Measurements from ENCODE around the gene STPG3. TPM values are rescaled to one million over a fixed set of nuclear protein-coding genes. Genes with fewer than 3 reads are reported as not detected.

STPG3 gene
- total and polyA plus RNA-seq, 9 of the 15 experiments (the other 6 are each of a cell fraction or from before 2014, with no cell fraction given): not detected

DNA sequence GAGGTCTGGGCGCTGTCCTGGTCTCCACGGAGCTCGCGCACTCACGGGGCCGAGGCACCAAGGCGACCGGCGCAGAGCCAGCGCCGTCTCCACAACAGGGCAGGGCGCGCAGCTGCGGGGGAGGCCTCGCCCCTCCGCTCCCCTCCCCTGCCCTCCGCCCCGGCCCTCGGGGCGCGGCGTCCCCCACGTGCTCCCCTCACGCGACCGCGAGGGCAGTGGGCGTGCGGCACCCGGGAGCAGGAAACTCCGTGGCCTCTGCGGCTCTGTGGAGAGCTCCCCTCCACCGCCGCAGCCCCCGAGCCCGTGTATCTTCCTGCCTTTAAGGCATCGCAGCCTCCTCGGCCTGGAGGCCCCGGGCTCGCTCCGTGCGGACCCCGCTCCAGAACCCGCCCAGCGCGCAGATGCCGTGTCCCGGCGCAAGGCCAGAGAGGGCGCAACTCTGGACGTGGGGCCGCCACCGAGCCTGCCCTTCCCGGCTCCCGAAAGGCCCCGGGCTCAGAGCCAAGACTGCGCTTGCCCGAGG is 10.7 kb upstream of the STPG3 start (continued):
- TF ChIP-seq BRF1 (IDR thresholded peaks at IDR 0.05; ENCODE audit: borderline replicate concordance, extremely low read depth, insufficient read length): no peak
- TF ChIP-seq HDGF (IDR thresholded peaks at IDR 0.05): no peak
- TF ChIP-seq PRPF4 (IDR thresholded peaks at IDR 0.05; ENCODE audit: insufficient read depth, low read depth, low read length, poor library complexity, severe bottlenecking): no peak
- no peak for TF ChIP-seq GATAD2B (IDR thresholded peaks at IDR 0.05; ENCODE audit: borderline replicate concordance)
- TF ChIP-seq NBN (IDR thresholded peaks at IDR 0.05; ENCODE audit: low read depth): no peak
- TF ChIP-seq ZNF507 (tag; conservative IDR thresholded peaks at IDR 0.05): no peak
- TF ChIP-seq ZNF232 (CRISPR knock-in tag; IDR thresholded peaks at IDR 0.05): peak; percentile 81; the same call in 1 of the 2 replicates
- TF ChIP-seq NFIX (CRISPR knock-in tag; IDR thresholded peaks at IDR 0.05; ENCODE audit: low read depth): 0 out of 2 replicates have a peak, but pooled peaks have one; percentile 23
- TF ChIP-seq ZNF239 (CRISPR knock-in tag; IDR thresholded peaks at IDR 0.05): no peak
- peak; percentile 7 for TF ChIP-seq HNRNPK (IDR thresholded peaks at IDR 0.05; ENCODE audit: low read depth, low read length, poor library complexity, severe bottlenecking)
- TF ChIP-seq DACH1 (IDR thresholded peaks at IDR 0.05; ENCODE audit: partially characterized antibody): no peak
- TF ChIP-seq KHSRP (IDR thresholded peaks at IDR 0.05): no peak
- TF ChIP-seq KLF13 (tag; IDR thresholded peaks at IDR 0.05; ENCODE audit: borderline replicate concordance, low read depth): peak; percentile 77; the same call in 1 of the 2 replicates
- TF ChIP-seq, protein P1, sequence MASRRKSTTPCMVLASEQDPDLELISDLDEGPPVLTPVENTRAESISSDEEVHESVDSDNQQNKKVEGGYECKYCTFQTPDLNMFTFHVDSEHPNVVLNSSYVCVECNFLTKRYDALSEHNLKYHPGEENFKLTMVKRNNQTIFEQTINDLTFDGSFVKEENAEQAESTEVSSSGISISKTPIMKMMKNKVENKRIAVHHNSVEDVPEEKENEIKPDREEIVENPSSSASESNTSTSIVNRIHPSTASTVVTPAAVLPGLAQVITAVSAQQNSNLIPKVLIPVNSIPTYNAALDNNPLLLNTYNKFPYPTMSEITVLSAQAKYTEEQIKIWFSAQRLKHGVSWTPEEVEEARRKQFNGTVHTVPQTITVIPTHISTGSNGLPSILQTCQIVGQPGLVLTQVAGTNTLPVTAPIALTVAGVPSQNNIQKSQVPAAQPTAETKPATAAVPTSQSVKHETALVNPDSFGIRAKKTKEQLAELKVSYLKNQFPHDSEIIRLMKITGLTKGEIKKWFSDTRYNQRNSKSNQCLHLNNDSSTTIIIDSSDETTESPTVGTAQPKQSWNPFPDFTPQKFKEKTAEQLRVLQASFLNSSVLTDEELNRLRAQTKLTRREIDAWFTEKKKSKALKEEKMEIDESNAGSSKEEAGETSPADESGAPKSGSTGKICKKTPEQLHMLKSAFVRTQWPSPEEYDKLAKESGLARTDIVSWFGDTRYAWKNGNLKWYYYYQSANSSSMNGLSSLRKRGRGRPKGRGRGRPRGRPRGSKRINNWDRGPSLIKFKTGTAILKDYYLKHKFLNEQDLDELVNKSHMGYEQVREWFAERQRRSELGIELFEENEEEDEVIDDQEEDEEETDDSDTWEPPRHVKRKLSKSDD (conservative IDR thresholded peaks at IDR 0.05; ENCODE audit: low read length): no peak
- TF ChIP-seq JUN (IDR thresholded peaks at IDR 0.05; ENCODE audit: borderline replicate concordance, low read depth, low read length): no peak
- no peak for TF ChIP-seq JUN (CRISPR knock-in tag; IDR thresholded peaks at IDR 0.05; ENCODE audit: borderline replicate concordance)
- TF ChIP-seq, protein P2, sequence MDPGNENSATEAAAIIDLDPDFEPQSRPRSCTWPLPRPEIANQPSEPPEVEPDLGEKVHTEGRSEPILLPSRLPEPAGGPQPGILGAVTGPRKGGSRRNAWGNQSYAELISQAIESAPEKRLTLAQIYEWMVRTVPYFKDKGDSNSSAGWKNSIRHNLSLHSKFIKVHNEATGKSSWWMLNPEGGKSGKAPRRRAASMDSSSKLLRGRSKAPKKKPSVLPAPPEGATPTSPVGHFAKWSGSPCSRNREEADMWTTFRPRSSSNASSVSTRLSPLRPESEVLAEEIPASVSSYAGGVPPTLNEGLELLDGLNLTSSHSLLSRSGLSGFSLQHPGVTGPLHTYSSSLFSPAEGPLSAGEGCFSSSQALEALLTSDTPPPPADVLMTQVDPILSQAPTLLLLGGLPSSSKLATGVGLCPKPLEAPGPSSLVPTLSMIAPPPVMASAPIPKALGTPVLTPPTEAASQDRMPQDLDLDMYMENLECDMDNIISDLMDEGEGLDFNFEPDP (CRISPR knock-in tag; IDR thresholded peaks at IDR 0.05): no peak
- TF ChIP-seq ZNF408 (CRISPR knock-in tag; IDR thresholded peaks at IDR 0.05; ENCODE audit: low read depth): no peak
- peak; percentile 64; the same call in 1 of the 2 replicates for TF ChIP-seq ERF (CRISPR knock-in tag; IDR thresholded peaks at IDR 0.05)
- no peak; the same call in 1 of the 2 replicates for TF ChIP-seq STAG1 (CRISPR knock-in tag; IDR thresholded peaks at IDR 0.05; ENCODE audit: borderline replicate concordance)
- TF ChIP-seq ZNF764 (CRISPR knock-in tag; IDR thresholded peaks at IDR 0.05; ENCODE audit: low read depth): no peak
- TF ChIP-seq SRSF1 (IDR thresholded peaks at IDR 0.05; ENCODE audit: low read depth, low read length): no peak
- TF ChIP-seq, protein P3, sequence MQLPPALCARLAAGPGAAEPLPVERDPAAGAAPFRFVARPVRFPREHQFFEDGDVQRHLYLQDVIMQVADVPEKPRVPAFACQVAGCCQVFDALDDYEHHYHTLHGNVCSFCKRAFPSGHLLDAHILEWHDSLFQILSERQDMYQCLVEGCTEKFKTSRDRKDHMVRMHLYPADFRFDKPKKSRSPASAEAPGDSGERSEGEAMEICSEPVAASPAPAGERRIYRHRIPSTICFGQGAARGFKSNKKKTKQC (CRISPR knock-in tag; IDR thresholded peaks at IDR 0.05): peak; percentile 75
- peak; percentile 91 for TF ChIP-seq ZBTB17 (CRISPR knock-in tag; IDR thresholded peaks at IDR 0.05)
- TF ChIP-seq, protein P4, sequence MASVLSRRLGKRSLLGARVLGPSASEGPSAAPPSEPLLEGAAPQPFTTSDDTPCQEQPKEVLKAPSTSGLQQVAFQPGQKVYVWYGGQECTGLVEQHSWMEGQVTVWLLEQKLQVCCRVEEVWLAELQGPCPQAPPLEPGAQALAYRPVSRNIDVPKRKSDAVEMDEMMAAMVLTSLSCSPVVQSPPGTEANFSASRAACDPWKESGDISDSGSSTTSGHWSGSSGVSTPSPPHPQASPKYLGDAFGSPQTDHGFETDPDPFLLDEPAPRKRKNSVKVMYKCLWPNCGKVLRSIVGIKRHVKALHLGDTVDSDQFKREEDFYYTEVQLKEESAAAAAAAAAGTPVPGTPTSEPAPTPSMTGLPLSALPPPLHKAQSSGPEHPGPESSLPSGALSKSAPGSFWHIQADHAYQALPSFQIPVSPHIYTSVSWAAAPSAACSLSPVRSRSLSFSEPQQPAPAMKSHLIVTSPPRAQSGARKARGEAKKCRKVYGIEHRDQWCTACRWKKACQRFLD (CRISPR knock-in tag; IDR thresholded peaks at IDR 0.05): no peak
